ENCODE results near the gene HS3ST6. TPM values are rescaled to one million over a fixed set of nuclear protein-coding genes. Genes with fewer than 3 reads are reported as not detected.
"Not testable (repeated sequence)": the region's sequence is repeated elsewhere in the genome, so short reads cannot be mapped to it uniquely, and the experiment has no call there.

Gene HS3ST6
- total RNA-seq, 1 experiment from 2014 or later: not detected

- Histone ChIP-seq H3K36me3 (no peaks in the 10 kb centered on the region), H3K27me3 (replicated peaks) (peaks cover 69% of the 10 kb centered on the region), H3K9me3 (replicated peaks) (no peaks in the 10 kb centered on the region), H3K4me3 (no peak overlapping the region), H3K4me1 (replicated peaks) (no peaks in the 10 kb centered on the region), H3K27ac (no peak overlapping the region)
- no peak for DNase-seq (ENCODE audit: low read depth in 1 of 2, low spot score in 2 of 2)
Measured at GRCh38 chr16:1877804-1878203, 40.4 kb downstream of the HS3ST6 start.

DNA sequence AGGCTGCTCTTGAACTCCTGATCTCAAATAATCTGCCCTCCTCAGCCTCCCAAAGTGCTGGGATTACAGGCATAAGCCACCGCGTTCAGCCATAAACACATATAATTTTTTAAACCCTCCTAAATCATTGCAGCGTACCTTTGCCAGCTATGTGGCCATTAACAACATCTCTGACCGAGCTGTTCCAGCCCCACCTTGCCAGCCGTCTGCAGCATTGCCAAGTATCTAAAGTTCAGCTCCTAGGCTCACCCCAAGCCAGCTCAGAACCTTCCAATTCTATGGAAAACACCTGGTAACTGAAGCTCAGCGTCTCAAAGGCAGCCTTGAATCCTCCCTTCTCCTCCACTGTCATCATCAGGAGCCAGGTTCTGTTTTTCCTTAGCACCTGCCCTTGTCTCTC, 41.1 kb downstream of the HS3ST6 start:
- Histone ChIP-seq H3K4me3 (no peak overlapping the region), H3K36me3 (no peaks in the 10 kb centered on the region), H3K4me1 (replicated peaks) (no peaks in the 10 kb centered on the region), H3K27me3 (replicated peaks) (peaks cover 74% of the 10 kb centered on the region), H3K9me3 (replicated peaks) (0 out of 2 replicates have a peak, but pooled peaks cover 2% of the 10 kb centered on the region), H3K27ac (no peak overlapping the region)
- DNase-seq (ENCODE audit: low read depth in 1 of 2, low spot score in 2 of 2): no peak

- 0 out of 2 replicates have a peak, but pooled peaks cover 4% of the 10 kb centered on the region for H3K9me3 ChIP-seq (replicated peaks)
- no peak overlapping the region for H3K27ac ChIP-seq
- DNase-seq (ENCODE audit: low read depth in 1 of 2, low spot score in 2 of 2): no peak
- H3K36me3 ChIP-seq: no peaks in the 10 kb centered on the region
- no peak overlapping the region for H3K4me3 ChIP-seq
- H3K4me1 ChIP-seq (replicated peaks): no peaks in the 10 kb centered on the region
- H3K27me3 ChIP-seq (replicated peaks): peaks cover 71% of the 10 kb centered on the region
Measured at GRCh38 chr16:1876468-1876867, 41.7 kb downstream of the HS3ST6 start.

DNA sequence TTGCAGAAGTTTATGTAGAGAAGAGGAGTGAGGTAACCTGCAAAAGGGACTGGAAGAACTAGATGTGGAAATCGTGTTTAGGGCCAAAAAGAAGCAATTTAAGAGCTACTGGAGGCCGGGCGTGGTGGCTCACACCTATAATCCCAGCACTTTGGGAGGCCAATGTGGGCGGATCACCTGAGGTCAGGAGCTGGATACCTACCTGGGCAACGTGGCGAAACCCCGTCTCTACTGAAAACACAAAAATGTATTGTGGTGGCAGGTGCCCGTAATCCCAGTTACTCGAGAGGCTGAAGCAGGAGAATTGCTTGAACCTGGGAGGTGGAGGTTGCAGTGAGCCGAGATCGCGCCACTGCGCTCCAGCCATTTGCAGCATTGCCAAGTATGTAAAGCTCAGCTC, 42.1 kb downstream of the HS3ST6 start:
- not testable (repeated sequence) for DNase-seq (ENCODE audit: low read depth in 1 of 2, low spot score in 2 of 2); H3K4me3 ChIP-seq; H3K4me1 ChIP-seq (replicated peaks); H3K36me3 ChIP-seq; H3K9me3 ChIP-seq (replicated peaks); H3K27ac ChIP-seq
- peaks cover 71% of the 10 kb centered on the region for H3K27me3 ChIP-seq (replicated peaks)

GRCh38 chr16:1874854-1875253, 43.4 kb downstream of the HS3ST6 start:
- Histone ChIP-seq H3K27me3 (replicated peaks) (peaks cover 63% of the 10 kb centered on the region), H3K9me3 (replicated peaks) (0 out of 2 replicates have a peak, but pooled peaks cover 4% of the 10 kb centered on the region), H3K4me3 (no peak overlapping the region), H3K4me1 (replicated peaks) (peaks cover 9% of the 10 kb centered on the region), H3K36me3 (no peaks in the 10 kb centered on the region), H3K27ac (no peak overlapping the region)
- no peak for DNase-seq (ENCODE audit: low read depth in 1 of 2, low spot score in 2 of 2)

GRCh38 chr16:1871974-1872635, 46.1 kb downstream of the HS3ST6 start, which contains the start of gene MEIOB:
TSS of gene MEIOB (minus strand) at chr16:1872164. CDS start at chr16:1868175, 3,989 bp downstream.
- 0 out of 2 replicates have a peak, but pooled peaks cover 4% of the 10 kb centered on the region for H3K9me3 ChIP-seq (replicated peaks)
- H3K27me3 ChIP-seq (replicated peaks): peaks cover 40% of the 10 kb centered on the region
- no peak within 1 kb of the TSS for H3K4me3 ChIP-seq
- H3K27ac ChIP-seq: no peak within 1 kb of the TSS
- peak in 1 of 2 experiments; percentile 42 for DNase-seq (ENCODE audit: low read depth in 1 of 2, low spot score in 2 of 2)
- H3K36me3 ChIP-seq: no peaks in the 10 kb centered on the region
- peaks cover 9% of the 10 kb centered on the region for H3K4me1 ChIP-seq (replicated peaks)

GRCh38 chr16:1870365-1871082, 47.7 kb downstream of the HS3ST6 start:
- DNase-seq (ENCODE audit: low read depth in 1 of 2, low spot score in 2 of 2): peak; percentile 48 to 65
- H3K27ac ChIP-seq: no peak overlapping the region
- no peak overlapping the region for H3K4me3 ChIP-seq
- peaks cover 41% of the 10 kb centered on the region for H3K27me3 ChIP-seq (replicated peaks)
- H3K4me1 ChIP-seq (replicated peaks): peaks cover 9% of the 10 kb centered on the region
- H3K9me3 ChIP-seq (replicated peaks): 0 out of 2 replicates have a peak, but pooled peaks cover 4% of the 10 kb centered on the region
- H3K36me3 ChIP-seq: no peaks in the 10 kb centered on the region

- Histone ChIP-seq H3K27me3 (replicated peaks) (peaks cover 31% of the 10 kb centered on the region), H3K36me3 (no peaks in the 10 kb centered on the region), H3K4me1 (replicated peaks) (peaks cover 9% of the 10 kb centered on the region), H3K27ac (no peak overlapping the region), H3K9me3 (replicated peaks) (no peaks in the 10 kb centered on the region), H3K4me3 (no peak overlapping the region)
- peak in 1 of 2 experiments; percentile 15 for DNase-seq (ENCODE audit: low read depth in 1 of 2, low spot score in 2 of 2)
Measured at GRCh38 chr16:1865902-1866690, 52.1 kb downstream of the HS3ST6 start.

- DNase-seq (ENCODE audit: low read depth in 1 of 2, low spot score in 2 of 2): peak in 1 of 2 experiments; percentile 28
- H3K9me3 ChIP-seq (replicated peaks): no peaks in the 10 kb centered on the region
- H3K27ac ChIP-seq: no peak overlapping the region
Measured at GRCh38 chr16:1863681-1864460, 54.3 kb downstream of the HS3ST6 start.

GRCh38 chr16:1862394-1862793, 55.8 kb downstream of the HS3ST6 start:
- peaks cover 68% of the 10 kb centered on the region for H3K27me3 ChIP-seq (replicated peaks)
- H3K4me3 ChIP-seq: no peak overlapping the region
- H3K36me3 ChIP-seq: no peaks in the 10 kb centered on the region
- no peaks in the 10 kb centered on the region for H3K9me3 ChIP-seq (replicated peaks)
- no peak overlapping the region for H3K27ac ChIP-seq
- no peak for DNase-seq (ENCODE audit: low read depth in 1 of 2, low spot score in 2 of 2)
- no peaks in the 10 kb centered on the region for H3K4me1 ChIP-seq (replicated peaks)

More at GRCh38 chr16:1863681-1864460, 54.3 kb downstream of the HS3ST6 start:
- H3K27me3 ChIP-seq (replicated peaks): peaks cover 53% of the 10 kb centered on the region
- no peaks in the 10 kb centered on the region for H3K4me1 ChIP-seq (replicated peaks)
- H3K4me3 ChIP-seq: no peak overlapping the region
- no peaks in the 10 kb centered on the region for H3K36me3 ChIP-seq

- Histone ChIP-seq H3K4me1 (replicated peaks) (no peaks in the 10 kb centered on the region), H3K27ac (no peak overlapping the region), H3K4me3 (no peak overlapping the region), H3K36me3 (no peaks in the 10 kb centered on the region), H3K27me3 (replicated peaks) (peaks cover 69% of the 10 kb centered on the region), H3K9me3 (replicated peaks) (no peaks in the 10 kb centered on the region)
- DNase-seq (ENCODE audit: low read depth in 1 of 2, low spot score in 2 of 2): no peak
Measured at GRCh38 chr16:1861730-1862129, 56.5 kb downstream of the HS3ST6 start.

Data from SJSA1 (cell line).